H4 (cell line): Measurements from ENCODE around the gene TMEM247. TPM values are rescaled to one million over a fixed set of nuclear protein-coding genes. Genes with fewer than 3 reads are reported as not detected.
A peak's percentile ranks its signal among the peaks of the same experiment; 100 is the strongest.

Experiments used
- DNase-seq: peaks from one replicate; pipeline ENCODE4 v3.0.0-alpha.2; 2015; ENCODE audit warnings: low spot score
- total RNA-seq: library from RNA; depleted of rRNA; stranded (reverse); fragments of >200 nt; shearing (Covaris generic); gene quantifications from 2 replicates; pipeline ENCODE4 v1.2.3, GENCODE V29; 2014; rRNA removed

Gene TMEM247
- not detected in 2 replicates for total RNA-seq

DNA sequence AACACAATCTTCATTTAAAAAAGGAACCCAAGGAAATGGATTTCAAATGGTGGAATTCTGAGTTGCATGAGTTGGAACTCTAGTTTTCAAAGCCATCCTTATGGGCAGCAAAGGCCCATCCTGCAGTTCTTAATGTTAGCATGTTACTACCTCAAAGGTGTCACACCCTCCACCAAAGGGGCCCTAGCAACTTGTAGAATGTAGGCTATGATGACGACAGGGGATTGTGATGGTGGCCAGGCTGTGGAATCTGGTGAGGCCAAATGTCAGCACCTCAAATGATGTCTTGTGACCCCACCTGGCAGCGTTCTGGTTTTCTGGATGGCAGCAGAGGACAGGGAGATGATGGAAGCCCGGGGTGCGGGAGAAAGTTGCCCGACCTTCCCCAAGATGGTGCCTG is at the start of gene TMEM247:
Gene TMEM247 (plus strand): TSS at position 301 of the 400 bp plus-strand sequence.
- DNase-seq = no peak

DNA sequence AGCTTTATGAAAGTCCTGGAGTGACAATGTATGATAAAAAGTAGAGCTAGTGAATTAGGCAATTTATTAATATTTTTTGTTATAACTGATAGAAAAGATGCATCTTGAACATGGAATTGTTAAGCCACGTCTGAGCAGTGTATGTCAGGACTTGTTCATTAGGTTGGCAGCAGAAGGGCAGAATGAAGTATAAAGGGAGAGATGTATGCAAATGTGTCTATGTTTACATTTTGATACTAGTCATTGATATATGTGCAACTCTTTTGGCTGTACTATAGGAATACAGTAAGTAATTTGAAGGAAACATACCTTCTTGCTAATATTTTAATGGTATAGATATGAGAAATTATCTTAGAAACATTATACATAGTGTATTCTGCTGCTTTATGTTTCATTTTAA is 49.0 kb upstream of the TMEM247 start:
- no peak for DNase-seq

DNA sequence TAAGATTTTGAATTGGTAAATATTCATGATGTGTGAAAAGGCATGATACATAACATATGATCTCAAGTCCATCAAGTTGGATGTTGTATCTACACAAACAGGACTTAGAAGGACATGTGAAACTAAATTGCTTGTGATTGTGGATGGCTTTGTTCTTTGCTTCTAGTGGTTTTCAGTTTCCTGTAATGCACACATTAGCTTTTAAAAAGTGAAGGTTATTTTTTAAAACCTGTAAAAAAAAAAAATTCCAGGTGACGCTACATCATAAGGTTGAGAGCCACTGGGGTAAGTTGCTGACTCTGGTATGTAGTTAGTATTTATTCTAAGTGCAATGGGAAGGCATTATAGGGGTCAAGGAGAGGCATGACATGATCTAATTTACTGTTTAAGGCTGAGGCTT is 48.4 kb upstream of the TMEM247 start:
- DNase-seq = no peak

DNA sequence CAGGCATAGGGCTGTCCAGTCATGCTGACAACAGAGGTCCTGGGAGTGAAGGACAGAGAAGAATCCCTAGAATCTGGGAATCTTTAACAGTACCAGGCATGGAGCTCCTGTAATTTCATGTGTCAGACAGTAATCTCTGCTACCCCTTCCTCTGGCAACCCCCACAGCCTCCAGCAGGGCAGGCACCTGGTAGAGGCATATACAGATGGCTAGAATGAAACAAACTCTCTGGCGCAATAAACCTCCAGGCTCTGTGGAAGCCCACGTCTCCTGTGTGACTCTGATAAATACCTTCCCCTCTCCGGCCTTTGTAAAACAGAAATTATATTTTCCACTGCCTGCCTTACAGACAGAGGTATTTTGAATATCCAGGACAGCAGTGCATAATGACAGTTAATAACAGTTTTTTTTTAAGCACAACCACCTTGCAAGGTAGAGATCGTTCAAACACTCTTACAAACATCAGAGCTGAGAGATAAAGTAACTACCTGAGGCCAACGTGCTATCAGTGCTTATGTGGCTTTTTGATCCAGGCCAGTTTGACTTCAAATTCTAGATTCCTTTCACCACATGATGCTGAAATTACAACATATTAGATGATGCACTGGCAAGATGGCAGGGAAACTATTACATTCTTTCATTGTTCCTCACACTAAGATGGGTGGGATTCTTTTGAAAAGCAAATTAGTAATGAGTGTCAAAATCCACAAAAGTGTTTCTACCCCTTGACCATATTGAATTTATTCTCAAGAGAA is 47.7 kb upstream of the TMEM247 start:
- no peak for DNase-seq

DNA sequence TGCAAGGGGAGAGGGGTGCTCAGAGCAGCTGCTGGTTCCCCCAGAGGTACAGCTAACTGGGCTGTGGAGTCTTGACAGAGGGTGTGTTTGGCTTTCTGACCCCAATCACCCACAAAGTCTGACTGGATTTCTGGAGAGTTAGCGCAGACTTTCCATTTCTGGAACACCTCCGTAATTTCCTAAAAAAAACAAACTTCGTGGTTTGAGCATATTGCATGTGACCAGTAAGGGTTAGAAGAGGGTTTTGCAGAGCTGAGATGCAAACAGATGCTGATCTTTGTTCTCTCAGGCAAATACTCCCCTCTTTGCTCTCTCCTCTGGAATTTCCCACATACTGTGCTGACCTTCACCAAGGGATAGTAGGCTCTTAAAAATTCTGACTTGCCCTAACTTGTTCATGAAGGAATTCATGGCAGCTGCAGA is 44.5 kb upstream of the TMEM247 start:
- DNase-seq = peak; percentile 50

DNA sequence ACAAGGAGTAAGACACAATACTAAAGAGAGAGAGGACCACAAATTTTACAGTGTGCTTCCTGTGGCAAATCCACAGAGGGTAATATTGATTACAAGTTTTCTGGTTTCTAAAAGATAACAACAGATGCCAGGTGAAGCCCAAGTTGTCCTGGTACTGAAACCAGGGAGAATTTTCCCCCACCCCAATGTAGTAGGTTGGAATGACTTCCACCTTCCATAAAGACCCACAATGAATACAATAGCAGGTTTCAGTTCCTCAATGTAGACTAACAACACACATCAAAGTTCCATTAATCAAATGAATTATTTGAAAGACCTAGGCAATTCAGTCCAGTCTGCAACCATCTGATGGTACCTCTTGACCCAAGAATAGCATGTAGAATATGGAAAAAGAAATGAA is 44.0 kb upstream of the TMEM247 start:
- DNase-seq = no peak

DNA sequence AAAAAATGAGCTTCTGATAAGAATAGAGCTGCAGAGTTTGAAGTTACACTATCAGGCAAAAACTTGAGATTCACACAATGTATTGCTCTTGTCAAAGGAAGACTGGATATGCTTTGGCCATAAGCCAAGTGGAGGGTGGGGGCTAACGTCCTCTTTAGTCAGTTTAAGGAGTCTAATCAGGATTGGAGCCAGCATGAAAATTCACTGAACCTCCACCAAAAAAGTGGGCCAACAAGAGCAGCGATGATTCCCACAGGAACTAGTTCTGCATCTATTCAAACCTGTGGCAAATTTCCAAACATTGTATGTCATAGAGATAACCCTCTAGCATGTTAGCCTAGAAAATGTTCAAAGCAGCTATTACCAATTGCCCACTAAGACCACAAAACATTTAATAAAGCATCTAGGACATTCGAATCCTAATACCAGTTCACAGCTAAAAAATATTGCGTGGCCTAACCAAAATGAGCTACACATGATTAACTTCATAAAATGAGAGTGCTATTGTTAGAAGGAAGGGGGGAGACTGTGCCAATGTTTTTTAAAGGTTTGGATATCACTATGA is 43.5 kb upstream of the TMEM247 start:
- DNase-seq = no peak

DNA sequence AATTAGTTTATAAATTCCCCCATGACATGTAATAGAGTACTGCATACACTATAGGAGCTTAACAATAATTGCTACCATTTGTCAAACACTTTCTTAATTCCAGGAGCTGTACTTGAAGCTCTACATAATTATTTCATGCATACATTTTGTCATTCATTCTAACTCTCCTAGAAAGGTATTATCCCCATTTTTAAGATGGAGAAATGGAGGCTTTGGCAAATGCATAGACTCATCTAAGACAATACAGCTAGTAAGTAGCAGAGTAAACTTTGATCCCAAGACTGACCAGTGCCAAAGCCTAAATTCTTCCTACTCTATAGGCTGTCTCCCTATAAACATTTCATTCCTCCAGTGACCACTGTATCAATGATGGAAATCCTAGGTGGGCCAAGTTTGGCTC is 42.6 kb upstream of the TMEM247 start:
- no peak for DNase-seq

DNA sequence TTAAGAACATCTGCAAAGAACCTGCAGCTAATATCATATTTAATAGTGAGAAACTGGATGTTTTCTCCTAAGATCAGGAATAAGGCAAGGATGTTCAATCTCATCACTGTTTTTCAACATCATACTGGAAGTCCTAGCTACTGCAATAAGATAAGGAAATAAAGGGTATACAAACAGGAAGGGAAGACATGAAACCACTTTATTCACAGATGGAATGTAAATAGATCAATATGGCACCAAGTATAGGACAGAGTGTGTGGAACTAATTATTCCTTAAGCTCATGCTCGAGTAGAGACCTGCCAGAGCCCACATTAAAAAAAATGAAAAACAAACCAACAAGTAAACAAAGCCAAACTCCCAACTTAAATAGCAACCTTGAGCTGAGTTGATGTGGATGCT is 41.3 kb upstream of the TMEM247 start:
- DNase-seq = no peak

DNA sequence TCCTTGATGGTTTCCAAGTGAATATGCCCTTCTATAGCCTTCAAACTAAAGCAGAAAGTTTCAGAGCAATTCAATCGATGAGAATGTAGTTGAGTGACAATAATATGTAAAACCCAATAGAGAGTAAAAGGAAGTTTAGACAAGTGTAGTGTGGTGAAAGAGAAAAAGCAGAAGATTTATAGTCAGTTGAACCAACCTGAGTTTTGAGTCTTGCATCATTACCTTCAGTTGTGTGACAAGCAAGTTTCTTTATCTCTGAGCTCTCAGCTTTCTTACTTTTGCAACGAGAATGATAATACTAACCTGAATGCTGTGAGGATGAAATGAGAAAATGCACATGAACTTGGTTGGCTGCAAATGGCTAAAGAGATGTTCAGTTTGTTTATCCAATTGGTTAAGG is 40.6 kb upstream of the TMEM247 start:
- DNase-seq = no peak

DNA sequence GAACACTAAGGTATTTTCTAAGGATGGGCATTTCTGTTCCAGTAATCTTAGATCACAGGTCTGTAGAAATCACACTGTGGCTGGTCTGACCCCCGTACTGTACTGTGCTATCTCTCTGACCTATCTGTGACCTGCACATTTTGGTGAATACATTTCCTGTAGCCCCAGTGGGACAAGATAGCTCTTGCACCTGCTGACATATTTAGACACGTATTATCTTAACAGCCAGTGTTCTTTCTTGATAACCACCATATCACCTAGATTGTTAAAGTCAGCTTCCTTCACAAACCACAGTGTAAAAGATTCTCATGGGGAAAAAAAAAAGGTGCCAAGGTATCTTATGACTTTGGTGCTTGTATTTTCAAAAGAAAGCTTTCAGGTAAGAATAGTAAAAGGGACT is 39.8 kb upstream of the TMEM247 start:
- no peak for DNase-seq

DNA sequence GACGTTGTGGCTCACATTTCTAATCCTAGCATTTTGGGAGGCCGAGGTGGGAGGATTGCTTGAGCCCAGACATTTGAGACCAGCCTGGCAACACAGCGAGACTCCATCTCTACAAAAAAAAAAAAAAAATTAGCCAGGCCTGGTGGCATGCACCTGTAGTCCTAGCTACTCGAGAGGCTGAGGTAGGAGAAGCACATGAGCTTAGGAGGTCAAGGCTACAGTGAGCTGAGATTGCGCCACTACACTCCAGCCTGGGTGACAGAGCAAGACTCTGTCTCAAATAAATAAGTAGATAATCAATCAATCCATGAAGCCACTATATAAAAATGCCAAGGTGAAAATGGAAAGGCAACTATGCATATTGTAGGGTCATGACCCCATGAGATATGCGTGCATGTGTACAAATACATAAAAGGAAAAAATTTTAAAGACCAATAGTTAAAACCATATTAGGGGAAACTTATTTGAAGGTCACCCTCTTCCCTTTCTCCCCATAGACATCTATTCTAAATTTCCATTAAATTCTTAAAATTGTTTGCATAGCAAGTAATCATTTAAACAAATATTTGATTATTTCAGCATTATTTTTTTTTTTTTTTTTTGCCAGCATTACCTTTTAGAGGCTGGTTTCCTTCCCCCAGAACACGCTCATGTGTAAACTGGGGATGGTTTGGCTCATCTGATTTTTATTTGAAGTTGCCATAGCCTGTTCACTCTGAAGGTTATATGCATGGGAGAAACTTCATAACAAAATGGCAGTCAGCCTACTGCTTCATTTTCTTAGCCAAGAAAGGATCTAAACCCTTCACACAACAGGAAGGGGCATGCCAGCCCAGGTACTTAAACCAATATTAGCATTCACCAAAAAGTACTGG is 37.3 kb upstream of the TMEM247 start:
- no peak for DNase-seq

DNA sequence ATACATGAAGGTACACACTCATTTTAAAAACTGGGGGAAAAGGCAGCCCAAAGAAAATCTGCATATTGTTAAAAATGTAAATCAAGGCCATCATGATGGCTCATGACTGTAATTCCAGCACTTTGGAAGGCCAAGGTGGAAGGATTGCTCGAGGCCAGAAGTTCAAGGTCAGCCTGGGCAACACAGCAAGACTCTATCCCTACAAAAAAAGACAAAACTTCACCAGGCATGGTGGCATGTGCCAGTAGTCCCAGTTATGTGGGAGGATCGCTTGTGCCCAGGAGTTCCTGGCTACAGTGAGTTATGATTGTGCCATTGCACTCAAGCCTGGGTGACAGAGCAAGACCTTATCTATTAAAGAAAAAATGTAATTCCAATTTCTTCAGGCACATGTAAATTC is 34.6 kb upstream of the TMEM247 start:
- DNase-seq = no peak

DNA sequence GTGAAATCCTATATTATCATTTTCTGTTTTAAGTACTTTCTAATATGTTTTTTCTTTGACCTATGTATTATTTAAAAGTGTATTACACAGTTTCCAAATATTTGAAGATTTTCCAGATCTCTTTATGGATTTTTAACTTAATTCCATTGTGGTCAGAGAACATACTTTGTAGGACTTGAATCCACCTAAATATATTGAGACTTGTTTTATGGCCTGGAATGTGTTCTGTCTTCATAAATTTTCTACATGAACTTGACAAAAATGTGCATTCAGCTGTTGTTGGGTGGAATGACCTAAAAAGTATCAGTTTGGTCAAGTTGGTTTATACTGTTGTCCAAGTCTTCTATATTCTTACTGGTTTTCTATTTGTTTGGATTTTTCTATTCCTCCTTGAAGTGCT is 33.8 kb upstream of the TMEM247 start:
- no peak for DNase-seq

DNA sequence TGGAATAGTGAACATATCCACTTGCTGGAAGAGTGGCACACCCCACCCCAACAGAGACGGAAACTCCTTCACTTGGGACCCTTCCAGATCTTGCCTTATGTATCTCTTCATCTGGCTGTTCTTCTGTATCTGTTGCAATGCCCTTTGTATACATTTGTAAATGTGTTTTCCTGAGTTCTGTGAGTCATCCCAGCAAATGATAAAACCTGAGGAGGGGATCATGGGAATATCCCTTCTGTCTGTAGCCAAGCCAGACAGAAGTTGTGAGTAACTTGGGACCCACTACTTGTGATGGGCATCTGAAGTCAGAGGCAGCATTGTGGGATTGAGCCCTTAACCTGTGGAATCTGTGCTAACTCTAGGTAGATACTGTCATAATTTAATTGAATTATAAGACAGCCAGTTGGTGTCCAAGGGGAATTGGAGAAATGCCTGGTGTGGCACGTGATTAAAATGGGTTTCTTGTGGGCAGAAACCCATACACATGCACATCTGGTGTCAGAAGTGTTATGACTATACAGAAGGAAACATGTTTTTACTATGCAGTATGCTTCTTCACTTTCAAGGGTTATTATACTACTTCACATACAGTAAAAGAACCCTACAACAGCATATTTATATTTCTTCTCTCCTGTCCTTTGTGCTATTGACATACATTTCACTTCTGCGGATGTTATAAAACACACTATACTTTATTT is 32.3 kb upstream of the TMEM247 start:
- DNase-seq = no peak

DNA sequence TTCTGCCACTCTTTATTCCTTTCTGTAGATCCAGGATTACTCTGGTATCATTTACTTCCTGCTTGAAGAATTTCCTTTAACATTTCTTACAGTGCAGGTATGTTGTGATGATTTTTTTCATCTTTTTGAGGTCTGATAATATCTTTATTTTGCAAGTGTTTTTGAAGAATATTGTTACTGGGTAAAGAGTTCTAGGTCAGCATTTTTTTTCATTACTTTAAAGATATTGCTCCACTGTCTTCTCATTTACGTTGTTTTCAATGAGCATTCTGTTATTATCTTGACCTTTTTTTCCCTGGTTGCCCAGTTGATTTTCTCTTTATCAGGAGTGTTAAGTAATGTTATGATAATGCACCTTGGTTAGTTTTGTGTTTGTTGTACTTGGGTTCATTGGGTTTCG is 31.7 kb upstream of the TMEM247 start:
- no peak for DNase-seq

DNA sequence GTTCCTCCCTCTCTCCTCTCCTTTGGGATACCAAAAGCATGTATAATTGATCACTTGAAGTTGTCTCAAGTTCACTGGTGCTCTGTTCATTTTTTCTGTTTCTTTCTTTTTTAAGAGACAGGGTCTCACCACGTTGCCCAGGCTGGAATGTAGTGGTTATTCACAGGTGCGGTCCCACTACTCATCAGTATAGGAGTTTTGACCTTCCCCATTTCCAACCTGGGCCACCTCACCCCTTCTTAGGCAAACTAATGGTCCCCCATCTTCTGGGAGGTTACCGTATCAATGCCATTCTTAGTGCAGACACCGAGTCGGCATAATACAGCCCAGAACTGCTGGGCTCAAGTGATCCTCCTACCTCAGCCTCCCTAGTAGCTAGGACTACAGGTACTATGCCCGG is 31.3 kb upstream of the TMEM247 start:
- DNase-seq = no peak

DNA sequence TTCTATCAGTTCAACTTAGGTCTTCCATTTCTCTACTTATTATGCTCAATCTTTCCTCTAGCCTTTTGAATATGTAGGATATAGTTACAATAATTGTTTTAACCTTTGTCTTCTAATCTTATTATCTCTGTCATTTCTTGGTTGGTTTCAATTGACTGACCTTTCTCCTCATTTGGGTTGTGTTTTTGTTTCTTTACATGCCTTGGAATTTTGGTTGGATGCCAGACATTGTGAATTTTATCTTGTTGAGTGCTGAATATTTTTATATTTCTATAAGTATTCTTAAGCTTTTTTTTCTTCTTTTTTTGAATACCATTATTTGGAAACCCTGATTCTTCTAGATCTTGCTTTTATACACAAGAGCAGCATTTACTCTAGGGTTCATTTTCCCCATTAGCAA is 30.7 kb upstream of the TMEM247 start:
- no peak for DNase-seq

DNA sequence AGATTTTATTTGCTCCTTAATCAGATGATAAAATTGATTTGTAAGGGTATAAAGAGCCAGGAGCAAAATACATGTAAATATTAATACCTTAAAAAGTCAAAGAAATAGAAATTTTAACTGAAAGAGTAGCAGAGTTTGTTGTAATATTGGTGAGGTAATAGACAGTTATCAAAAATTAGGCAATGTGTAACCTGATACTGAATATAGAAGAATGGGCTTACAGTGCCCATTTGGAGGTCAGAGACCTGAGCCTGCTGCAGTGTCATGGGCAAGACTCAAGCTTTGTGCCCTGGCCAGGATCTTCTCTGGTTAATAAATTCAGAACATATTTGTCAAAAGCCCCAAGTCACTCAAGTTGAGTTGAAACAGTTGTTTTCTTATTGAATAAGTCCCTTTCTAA is 29.7 kb upstream of the TMEM247 start:
- no peak for DNase-seq

DNA sequence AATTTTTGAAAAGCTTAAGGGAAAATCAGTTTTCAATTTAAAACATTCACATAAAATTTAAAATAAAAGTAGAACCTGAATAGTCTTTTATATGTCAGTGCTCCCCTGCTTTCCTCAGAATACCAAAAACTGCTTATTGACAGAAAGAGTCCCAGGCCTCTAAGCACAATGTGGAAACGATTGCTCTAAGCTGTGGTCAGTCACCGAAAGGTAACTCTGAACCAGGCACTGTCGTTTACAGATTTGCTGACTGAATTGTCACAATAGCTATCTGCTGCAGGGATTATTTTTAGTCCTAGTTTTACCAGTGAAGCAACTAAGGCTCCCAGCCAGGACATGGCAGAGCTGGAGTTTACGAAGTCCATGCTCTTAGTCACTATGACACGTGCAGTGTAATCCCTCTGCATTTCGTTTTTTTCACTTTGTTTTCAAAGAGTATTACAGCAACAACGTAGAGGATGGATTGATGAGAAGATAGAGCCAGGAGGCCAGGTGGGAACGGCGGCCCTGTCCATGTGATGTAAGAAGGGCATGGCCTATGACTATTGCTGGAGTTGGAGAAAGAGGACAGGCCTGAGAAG is 28.1 kb upstream of the TMEM247 start:
- no peak for DNase-seq

DNA sequence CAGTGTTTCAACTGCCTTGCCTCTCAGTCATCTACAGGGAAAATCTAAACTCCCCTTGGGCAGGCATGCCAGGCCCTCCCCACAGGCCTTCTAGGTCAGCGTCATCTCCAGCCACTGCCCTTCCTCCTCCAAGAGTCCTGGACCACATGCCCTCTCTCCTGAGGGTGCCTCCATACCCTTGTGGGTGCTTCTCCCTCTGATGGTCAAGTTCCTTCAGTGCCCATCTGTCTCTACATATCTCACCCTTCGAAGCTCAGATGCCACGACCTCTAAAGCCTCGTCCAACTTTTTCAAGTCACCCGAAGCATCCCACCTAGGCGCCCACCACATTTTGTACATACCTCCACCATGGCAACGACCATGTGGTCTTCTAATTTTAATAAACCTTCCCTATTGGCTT is 22.6 kb upstream of the TMEM247 start:
- DNase-seq = no peak
